Motor neuron (in vitro differentiated cells): ENCODE data around the gene PALMD. TPM values are rescaled to one million over a fixed set of nuclear protein-coding genes. Genes with fewer than 3 reads are reported as not detected.

Experiments used
- ATAC-seq, 8 experiments: fragments of 200-7000 bp; cut with Tn5 transposase; replicated peaks in 6 of 8; 2 replicates each; pipeline ENCODE4 v1.8.0; 2021; ENCODE audit warnings: mild to moderate bottlenecking in 8 of 8, moderate library complexity in 8 of 8
- H3K27ac ChIP-seq, 2 donors: fragments of 250-450 bp; sonication (Bioruptor Pico); 2 replicates each; pipeline ENCODE4 v1.9.0; 2021; ENCODE audit warnings: antibody characterized with exemption in 2 of 2, mild to moderate bottlenecking in 2 of 2, moderate library complexity in 1 of 2
- H3K4me1 ChIP-seq, 2 donors: fragments of 250-450 bp; sonication (Bioruptor Pico); replicated peaks in 1 of 2; 2 replicates each; pipeline ENCODE4 v1.6.1; 2021; ENCODE audit warnings: antibody characterized with exemption in 2 of 2, mild to moderate bottlenecking in 2 of 2, moderate library complexity in 1 of 2
- H3K4me3 ChIP-seq, 5 donors: fragments of 250-450 bp; sonication (Bioruptor Pico); 2 replicates each; pipeline ENCODE4 v1.9.0; 2021; ENCODE audit warnings: antibody characterized with exemption in 5 of 5, mild to moderate bottlenecking in 5 of 5, moderate library complexity in 4 of 5
- whole genome bisulfite sequencing, 10 experiments: fragments of 450-650 bp; shearing (Covaris generic); methylation state at CpG; one replicate each; pipeline ENCODE4 v1.0.0; 2022; 5-methylcytosine and 5-hydroxymethylcytosine counted together
- in situ Hi-C, 9 experiments: fragments of 400-800 bp; cut with MboI; loops; one replicate each; pipeline ENCODE4 v1.15.0; 2021; ENCODE audit warnings: low sequenced_read_pairs in 9 of 9, low pct_unique_long_range_greater_than_20kb in 2 of 9; ENCODE audit not compliant: unreplicated experiment in 9 of 9
- total RNA-seq, 8 experiments: library from RNA; unstranded; fragments of 300-600 nt; gene quantifications; 2 replicates each; pipeline versions ENCODE4 v1.2.3 to v1.2.4, GENCODE V29; 2022

Gene PALMD
- total RNA-seq, 8 experiments from 2014 or later, result 0.92 to 40.4 (median 2.0) TPM

- Histone ChIP-seq H3K27ac (no peak overlapping the region), H3K4me1 (peaks cover 49 to 50% of the 10 kb centered on the region in 2 donors), H3K4me3 (no peak overlapping the region)
- ATAC-seq, result peak in 1 of 8 experiments; percentile 46
- in situ Hi-C loops, result no loop called here
- 0 to 92% (median 60%) methylated on average over 1 to 4 of the region's 4 CpGs; no CpG with 5 or more reads in 1 of the 10 experiments for WGBS, 10 experiments
Observed at GRCh38 chr1:99672038-99672437, 26.1 kb downstream of the PALMD start.

GRCh38 chr1:99672530-99673213 is 26.8 kb downstream of the PALMD start:
- no peak overlapping the region for H3K4me3 ChIP-seq
- no peak for ATAC-seq
- WGBS, 10 experiments, result 50 to 100% (median 79%) methylated on average over 1 to 6 of the region's 6 CpGs
- in situ Hi-C loops, result no loop called here
- H3K27ac ChIP-seq, result no peak overlapping the region
- H3K4me1 ChIP-seq, result peaks cover 53 to 55% of the 10 kb centered on the region in 2 donors

GRCh38 chr1:99673315-99673714 is 27.4 kb downstream of the PALMD start:
- WGBS, 10 experiments, result 15 to 100% (median 90%) methylated on average over 1 to 5 of the region's 5 CpGs
- H3K4me1 ChIP-seq, result peaks cover 53 to 55% of the 10 kb centered on the region in 2 donors
- H3K27ac ChIP-seq, result no peak overlapping the region
- no peak for ATAC-seq
- H3K4me3 ChIP-seq, result no peak overlapping the region
- in situ Hi-C loops, result no loop called here

DNA sequence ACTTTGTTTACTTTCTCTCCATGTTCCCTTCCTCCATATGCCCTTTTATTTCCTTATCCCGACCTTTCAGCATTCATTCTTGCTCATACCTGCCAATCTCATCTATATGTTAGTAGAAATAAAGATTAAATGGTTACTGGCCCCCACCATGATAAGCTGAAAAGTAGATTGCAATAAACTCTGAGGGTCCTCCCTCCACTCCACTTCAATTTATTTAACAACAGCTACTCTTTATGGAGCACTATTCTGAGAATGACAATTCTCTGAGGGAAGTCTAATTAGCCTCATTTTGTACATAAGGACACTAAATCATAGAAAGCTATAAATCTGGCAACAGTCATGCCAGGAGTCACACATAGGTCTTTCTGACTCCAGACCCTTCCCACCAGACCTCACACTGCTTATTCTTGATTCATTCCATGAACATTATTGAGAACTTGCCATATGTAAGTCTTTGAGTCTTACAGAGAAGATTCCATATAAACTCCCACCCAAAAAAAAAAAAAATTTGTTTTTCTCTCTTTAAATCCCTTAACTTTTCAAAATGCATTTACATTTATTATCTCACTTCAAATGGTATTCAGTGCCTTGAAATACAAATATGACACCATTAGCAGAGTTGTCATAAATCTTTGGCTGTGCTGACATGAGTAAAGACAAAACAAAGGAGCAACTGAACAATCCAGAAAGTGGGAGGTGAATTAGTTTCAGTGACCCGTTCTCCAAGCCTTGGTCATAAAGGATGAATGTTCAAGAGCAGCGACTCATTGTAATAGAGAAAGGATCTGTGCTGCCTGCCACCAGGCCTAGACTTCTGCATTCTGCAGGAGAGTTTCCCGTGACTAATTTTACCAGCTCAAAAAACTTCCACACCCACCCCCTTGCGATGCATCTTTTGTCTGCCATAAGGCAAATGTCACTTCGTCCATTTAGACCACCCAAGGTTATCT is 28.5 kb downstream of the PALMD start:
- WGBS, 10 experiments, result 6 to 79% (median 22%) methylated on average over 2 to 6 of the region's 6 CpGs
- Histone ChIP-seq H3K27ac (no peak overlapping the region), H3K4me3 (no peak overlapping the region), H3K4me1 (peaks cover 53 to 55% of the 10 kb centered on the region in 2 donors)
- in situ Hi-C loops, result loop anchor here in 3 of 9 experiments (25.0 kb wide), 1 partner anchor 487 kb away; no protein-coding TSS in a partner anchor
- ATAC-seq, result peak in 7 of 8 experiments; percentile 72 to 89 (median 84)

- Histone ChIP-seq H3K27ac (no peak overlapping the region), H3K4me3 (no peak overlapping the region), H3K4me1 (peaks cover 56 to 58% of the 10 kb centered on the region in 2 donors)
- in situ Hi-C loops, result loop anchor here in 3 of 9 experiments (25.0 kb wide), 1 partner anchor 488 kb away; no protein-coding TSS in a partner anchor
- ATAC-seq, result no peak
Observed at GRCh38 chr1:99675292-99675691, 29.4 kb downstream of the PALMD start.

- H3K27ac ChIP-seq, result no peak overlapping the region
- no peak overlapping the region for H3K4me3 ChIP-seq
- peaks cover 57% of the 10 kb centered on the region in 2 donors for H3K4me1 ChIP-seq
- 100% methylated on average over 1 of the region's 1 CpG; no CpG with 5 or more reads in 3 of the 10 experiments for WGBS, 10 experiments
- in situ Hi-C loops, result loop anchor here in 3 of 9 experiments (25.0 kb wide), 1 partner anchor 489 kb away; no protein-coding TSS in a partner anchor
- ATAC-seq, result peak in 2 of 8 experiments; percentile 12 to 15
Observed at GRCh38 chr1:99675994-99676393, 30.1 kb downstream of the PALMD start.

- H3K4me1 ChIP-seq, result peaks cover 51 to 53% of the 10 kb centered on the region in 2 donors
- in situ Hi-C loops, result loop anchor here in 3 of 9 experiments (25.0 kb wide), 1 partner anchor 490 kb away; no protein-coding TSS in a partner anchor
- no peak overlapping the region for H3K27ac ChIP-seq
- no peak for ATAC-seq
- H3K4me3 ChIP-seq, result no peak overlapping the region
Observed at GRCh38 chr1:99676876-99677275, 31.0 kb downstream of the PALMD start.

GRCh38 chr1:99677416-99677815 is 31.5 kb downstream of the PALMD start:
- H3K4me3 ChIP-seq, result no peak overlapping the region
- peaks cover 46 to 48% of the 10 kb centered on the region in 2 donors for H3K4me1 ChIP-seq
- peak in 5 of 8 experiments; percentile 4 to 42 (median 20) for ATAC-seq
- no peak overlapping the region for H3K27ac ChIP-seq
- in situ Hi-C loops, result loop anchor here in 3 of 9 experiments (25.0 kb wide), 1 partner anchor 490 kb away; no protein-coding TSS in a partner anchor
- 51 to 100% (median 92%) methylated on average over 1 to 2 of the region's 2 CpGs; no CpG with 5 or more reads in 2 of the 10 experiments for WGBS, 10 experiments

DNA sequence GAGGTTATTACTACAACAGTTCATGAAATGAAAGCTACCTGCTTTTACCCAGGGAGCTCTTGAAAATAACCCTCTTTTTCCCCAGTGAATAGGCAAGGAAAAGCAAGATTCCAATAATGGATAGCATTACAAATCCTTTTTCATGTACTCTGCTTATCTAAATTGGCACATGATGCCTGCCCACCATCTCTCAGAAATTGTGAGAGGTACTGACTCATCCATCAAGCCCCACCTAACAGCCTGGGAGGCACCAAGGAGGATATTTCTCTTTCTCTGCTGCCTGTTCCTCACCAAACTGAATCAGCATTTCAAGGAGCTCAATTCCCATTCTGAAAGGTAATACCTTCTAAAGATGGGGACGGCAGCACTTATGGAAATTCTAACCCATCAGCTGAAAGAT is 34.4 kb downstream of the PALMD start:
- ATAC-seq, result peak in 7 of 8 experiments; percentile 54 to 81 (median 66)
- in situ Hi-C loops, result loop anchor here in 3 of 9 experiments (25.0 kb wide), 1 partner anchor 493 kb away; no protein-coding TSS in a partner anchor
- WGBS, 10 experiments, result 29% methylated on average over 1 of the region's 1 CpG; no CpG with 5 or more reads in 9 of the 10 experiments

DNA sequence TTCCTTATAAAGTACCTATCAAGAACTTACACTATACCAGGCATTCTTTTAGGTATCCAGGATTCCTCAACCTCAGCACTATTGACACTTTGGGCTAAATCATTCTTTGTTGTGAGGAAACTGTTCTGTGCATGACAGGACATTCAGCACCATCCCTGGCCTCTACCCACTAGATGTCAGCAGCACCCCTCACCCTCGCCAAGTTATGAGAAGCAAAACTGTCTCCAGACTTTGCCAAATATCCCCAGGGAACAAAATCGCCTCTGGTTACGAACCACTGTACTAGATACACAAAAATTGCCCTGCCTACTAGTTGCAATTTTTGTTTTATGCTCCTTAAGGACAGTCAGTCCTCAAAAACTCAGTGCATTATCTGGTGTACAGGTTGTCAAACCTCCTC is 35.7 kb downstream of the PALMD start:
- 72 to 100% (median 93%) methylated on average over 1 to 3 of the region's 3 CpGs; no CpG with 5 or more reads in 2 of the 10 experiments for WGBS, 10 experiments
- H3K4me3 ChIP-seq, result no peak overlapping the region
- ATAC-seq, result no peak
- no peak overlapping the region for H3K27ac ChIP-seq
- in situ Hi-C loops, result loop anchor here in 3 of 9 experiments (25.0 kb wide), 1 partner anchor 494 kb away; no protein-coding TSS in a partner anchor
- peaks cover 13 to 15% of the 10 kb centered on the region in 2 donors for H3K4me1 ChIP-seq

More for the DNA sequence above, 34.4 kb downstream of the PALMD start:
- Histone ChIP-seq H3K4me3 (no peak overlapping the region), H3K4me1 (peaks cover 21 to 22% of the 10 kb centered on the region in 2 donors), H3K27ac (no peak overlapping the region)

GRCh38 chr1:99682291-99682751 is 36.4 kb downstream of the PALMD start:
- in situ Hi-C loops, result loop anchor here in 3 of 9 experiments (25.0 kb wide), 1 partner anchor 495 kb away; no protein-coding TSS in a partner anchor
- peak in 2 of 8 experiments; percentile 12 to 32 for ATAC-seq
- WGBS, 10 experiments, result 17 to 97% (median 86%) methylated on average over 1 to 4 of the region's 4 CpGs; no CpG with 5 or more reads in 1 of the 10 experiments
- peaks cover 9 to 13% of the 10 kb centered on the region in 2 donors for H3K4me1 ChIP-seq
- no peak overlapping the region for H3K4me3 ChIP-seq
- no peak overlapping the region for H3K27ac ChIP-seq

- in situ Hi-C loops, result loop anchor here in 3 of 9 experiments (25.0 kb wide), 1 partner anchor 498 kb away; no protein-coding TSS in a partner anchor
- Histone ChIP-seq H3K4me3 (no peak overlapping the region), H3K4me1 (peaks cover 2 to 5% of the 10 kb centered on the region in 2 donors), H3K27ac (no peak overlapping the region)
- 0 to 79% (median 31%) methylated on average over 1 to 6 of the region's 6 CpGs; no CpG with 5 or more reads in 2 of the 10 experiments for WGBS, 10 experiments
- peak; percentile 88 to 99 (median 96) for ATAC-seq
Observed at GRCh38 chr1:99685516-99686180, 39.7 kb downstream of the PALMD start.
